DMS53 treated with DMSO at 0.1 percent for 48 hours (cell line): ENCODE measurements around the gene MEPCE.

Experiments used
- DNase-seq: peaks from one replicate; lab custom pipeline; 2025; ENCODE audit not compliant: unreplicated experiment; lab: John Stamatoyannopoulos, UW

MEPCE gene

DNA sequence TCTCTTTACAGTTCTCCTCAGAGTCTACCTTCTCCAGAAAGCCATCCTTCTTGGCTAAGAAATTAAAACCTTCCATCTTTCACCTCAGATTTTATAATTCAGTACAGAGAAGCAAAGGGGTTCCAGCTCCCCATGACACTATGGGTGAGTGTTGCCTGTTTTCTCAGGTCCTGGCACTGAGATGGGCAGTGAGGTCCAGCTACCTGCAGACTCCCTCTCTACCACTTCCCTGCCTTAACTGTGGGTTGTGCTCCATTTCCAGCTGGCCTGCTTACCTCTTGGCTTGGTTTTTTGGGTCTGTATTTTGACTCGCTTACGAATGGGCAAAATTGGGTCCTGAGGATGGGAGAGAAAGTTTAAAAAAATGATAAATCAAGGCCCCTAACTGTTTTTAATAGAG is 27.4 kb upstream of the MEPCE start:
- no peak for DNase-seq

GRCh38 chr7:100406767-100407166 is 22.9 kb upstream of the MEPCE start:
- peak; percentile 53 for DNase-seq

DNA sequence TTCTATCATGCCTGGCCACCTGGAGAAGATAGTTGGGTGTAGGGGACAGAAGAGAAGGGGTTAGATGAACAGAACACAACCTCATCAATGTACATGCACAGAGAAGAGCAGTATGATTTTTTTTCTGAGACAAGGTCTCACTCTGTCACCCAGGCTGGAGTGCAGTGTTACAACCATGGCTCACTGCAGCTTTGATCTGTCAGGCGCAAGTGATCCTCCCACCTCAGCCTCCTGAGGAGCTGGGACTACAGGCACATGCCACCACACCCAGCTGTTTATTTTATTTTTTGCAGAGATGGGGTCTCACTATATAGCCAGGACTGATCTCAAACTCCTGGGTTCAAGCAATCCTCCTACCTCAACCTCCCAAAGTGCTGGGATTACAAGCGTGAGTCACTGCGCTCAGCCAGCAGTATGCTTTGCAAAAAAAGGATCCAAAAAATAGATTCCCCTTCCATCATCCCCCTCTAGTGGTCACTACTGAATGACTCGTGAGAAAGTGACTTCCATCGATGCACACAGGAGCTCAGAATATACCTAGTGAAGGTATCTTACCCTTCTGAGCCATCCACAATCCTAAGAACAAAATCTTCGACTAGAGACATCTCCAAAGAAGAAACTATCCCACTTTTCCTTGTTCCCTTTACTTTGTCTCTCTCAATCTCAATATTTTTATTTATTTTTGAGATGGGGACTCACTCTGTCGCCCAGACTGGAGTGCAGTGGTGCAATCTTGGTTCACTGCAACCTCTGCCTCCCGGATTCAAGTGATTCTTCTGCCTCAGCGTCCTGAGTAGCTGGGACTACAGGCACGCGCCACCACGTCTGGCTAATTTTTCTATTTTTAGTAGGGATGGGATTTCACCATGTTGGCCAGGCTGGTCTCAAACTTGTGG is 22.1 kb upstream of the MEPCE start:
- peak; percentile 68 for DNase-seq

- no peak for DNase-seq
These were observed 18.5 kb upstream of the MEPCE start for GRCh38 chr7:100411101-100411500.

GRCh38 chr7:100413346-100413745 is 16.3 kb upstream of the MEPCE start:
- no peak for DNase-seq

DNA sequence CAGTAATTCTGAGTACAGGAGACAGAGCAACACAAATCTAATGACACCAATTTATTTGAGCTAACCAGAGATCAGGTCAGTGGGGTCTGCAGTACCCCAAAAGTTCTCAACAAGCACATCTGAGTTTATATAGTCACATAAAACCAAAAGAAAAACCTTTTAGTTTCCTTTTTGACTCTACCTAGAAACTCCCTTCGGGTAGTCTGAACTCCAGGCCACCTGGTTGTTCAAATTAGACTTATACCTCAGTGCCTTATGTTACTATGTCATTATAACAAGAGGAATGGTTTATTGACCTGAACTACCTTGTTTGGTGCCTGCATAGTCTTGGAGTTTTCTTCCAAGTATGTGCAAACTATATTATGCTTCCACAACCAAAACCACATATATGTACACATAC is 15.7 kb upstream of the MEPCE start:
- DNase-seq = no peak

DNA sequence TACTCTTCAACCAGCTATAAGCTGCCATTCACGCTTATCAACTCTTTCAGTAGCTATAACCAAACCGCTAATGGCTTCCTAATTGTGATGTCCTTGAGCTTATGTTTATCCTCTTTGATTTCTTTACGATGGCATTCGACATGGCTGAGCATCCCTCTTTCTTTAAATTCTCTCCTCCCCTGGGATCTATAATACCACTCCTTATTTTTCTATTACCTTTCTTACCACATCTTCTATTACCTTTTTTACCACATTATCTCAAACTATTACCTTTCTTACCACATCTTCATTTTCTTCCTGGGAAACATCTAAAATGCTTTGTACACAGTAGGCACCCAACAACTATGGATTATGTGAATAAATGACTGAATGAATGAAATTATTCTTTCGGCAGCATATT is 14.2 kb upstream of the MEPCE start:
- no peak for DNase-seq

DNA sequence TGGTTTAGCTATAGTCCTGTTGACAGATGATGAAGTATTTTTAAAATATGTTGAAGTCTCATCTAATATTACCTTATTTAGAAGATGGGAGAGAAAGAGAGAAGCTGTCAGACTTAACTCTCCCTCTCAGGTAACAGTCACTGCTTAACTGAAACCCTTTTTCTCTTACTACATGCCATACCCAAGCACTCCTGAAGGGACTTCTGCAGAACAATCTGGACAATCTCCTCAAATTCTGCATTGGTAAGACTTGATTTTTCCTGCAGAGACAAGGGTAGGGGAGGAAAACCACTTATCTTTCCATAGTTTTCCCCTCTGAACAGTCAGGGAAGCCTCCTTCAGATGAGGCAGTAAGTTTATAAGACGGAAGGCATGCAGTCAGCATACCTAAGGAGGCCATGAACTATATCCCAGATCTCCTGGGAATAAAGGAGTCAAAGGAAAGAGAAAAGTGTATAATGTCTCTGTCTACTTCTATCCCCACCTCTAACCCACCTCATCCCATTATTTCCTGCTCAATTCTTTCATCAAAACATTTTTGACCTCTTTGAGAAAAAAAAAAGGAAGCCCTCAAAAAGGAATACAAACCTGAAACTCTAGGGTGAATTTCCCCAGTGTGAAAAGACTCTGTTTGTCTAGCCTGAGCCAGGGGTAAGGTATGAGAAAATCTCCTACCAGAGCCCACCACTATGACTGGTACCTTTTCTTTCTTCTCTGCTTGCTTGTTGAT is 10.5 kb upstream of the MEPCE start:
- DNase-seq = no peak

GRCh38 chr7:100419660-100420226 is 9.9 kb upstream of the MEPCE start:
- no peak for DNase-seq

DNA sequence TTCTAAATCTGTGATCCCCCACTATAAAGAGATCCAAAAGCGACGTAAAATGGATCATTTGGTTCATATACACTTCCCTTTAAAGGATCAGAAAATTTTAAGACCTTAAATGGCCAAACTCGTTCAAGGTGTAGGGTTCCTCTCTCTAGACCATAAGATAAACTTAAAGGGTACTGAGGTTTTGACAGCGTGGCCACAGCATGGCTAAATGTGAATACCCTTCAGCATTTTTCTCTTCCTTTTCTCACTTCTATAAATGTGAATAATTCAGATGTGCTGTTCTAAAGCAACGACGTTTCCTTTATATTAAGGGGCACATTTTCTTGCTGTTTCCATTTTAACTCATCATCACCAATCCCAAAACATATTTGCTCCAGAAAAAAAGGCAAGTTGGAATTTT is 6.3 kb upstream of the MEPCE start:
- no peak for DNase-seq

DNA sequence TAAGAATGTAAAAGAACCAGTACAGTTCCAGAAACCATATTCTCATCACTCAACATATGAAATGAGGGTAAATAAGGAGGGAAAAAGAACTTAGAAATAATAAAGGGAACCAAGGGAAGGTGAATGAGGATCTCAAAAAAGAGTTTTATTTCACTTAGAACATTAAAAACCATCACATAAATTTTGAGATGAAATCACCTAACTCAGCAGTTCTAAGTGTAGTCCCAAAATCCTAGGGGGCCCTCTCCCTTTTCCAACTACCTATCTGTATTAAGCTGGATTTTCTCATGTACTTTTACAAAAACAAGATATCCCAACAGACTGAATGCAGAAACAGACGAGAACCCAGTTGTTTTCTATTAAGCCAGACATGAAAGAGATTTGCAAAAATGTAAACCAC is 4.3 kb upstream of the MEPCE start:
- no peak for DNase-seq

GRCh38 chr7:100426516-100426915 is 3.1 kb upstream of the MEPCE start:
- no peak for DNase-seq

GRCh38 chr7:100427762-100428198 is 1.9 kb upstream of the MEPCE start:
- DNase-seq = no peak

DNA sequence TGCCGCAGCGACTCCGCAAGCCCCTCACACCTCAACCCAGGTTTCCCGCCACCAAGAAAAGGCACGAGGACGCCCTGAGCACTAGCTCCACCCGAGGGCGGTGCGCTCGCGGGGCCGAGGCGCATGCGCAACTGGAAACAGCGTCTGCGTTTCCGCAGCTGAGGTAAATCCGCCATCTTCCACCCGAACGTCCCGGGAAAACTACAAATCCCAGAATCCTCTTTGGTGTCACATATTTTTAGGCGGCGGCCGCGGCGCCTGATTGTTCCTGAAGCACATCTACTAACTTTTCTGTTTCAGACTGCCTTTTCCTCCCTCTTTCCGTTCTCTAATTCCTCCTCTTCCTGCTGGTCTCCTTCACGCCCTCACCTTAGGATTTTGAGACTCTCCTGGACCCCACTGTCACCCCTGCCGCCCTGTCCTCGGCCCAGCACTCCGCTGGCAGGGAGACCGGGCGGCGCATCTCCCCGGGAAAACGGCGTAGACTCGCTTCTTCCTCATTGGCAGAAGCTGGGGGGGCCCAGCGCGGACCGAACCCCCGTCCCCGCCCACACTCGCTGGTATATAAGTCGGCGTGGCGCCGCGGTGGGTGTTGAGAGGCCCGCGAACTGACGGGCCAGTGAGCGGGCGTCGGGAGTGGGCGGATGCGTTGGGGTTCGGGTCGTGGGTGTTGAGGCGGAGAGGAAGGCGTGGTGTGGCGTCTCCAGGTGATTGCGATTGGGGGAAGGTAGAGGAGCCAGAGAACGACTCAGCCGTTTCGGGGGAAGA is 1.2 kb upstream of the MEPCE start, which contains the start of gene ZCWPW1:
Gene ZCWPW1 (minus strand): TSS at position 505 of the 768 bp plus-strand sequence. CDS start 8,054 bp downstream, outside the sequence.
- DNase-seq = peak; percentile 98

GRCh38 chr7:100428967-100429636 is 529 bp upstream of the MEPCE start:
- DNase-seq = peak; percentile 99

GRCh38 chr7:100430493-100431285 is 1.1 kb downstream of the MEPCE start:
- DNase-seq = no peak

GRCh38 chr7:100431286-100431735 is 1.7 kb downstream of the MEPCE start:
- no peak for DNase-seq

DNA sequence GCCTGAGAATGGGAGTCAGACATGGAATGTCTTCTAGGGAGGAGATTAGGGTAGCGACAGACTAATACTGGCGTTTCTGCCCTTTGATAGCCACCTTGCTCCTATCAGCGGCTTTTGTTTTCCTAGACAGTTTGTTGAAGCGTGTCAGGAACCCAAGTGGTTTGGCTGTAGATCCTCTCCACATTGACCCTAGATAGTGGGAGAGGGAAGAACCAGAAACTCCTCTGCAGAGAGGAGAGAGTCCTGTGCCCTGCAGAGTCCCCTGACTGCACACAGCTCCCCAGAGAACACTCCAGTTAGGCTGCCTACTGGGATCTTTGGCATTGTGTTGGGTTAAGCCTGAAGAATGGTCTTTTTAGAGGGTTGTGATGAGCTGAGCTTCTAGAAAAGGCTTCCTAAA is 2.4 kb downstream of the MEPCE start:
- DNase-seq = no peak

GRCh38 chr7:100432621-100433275 is 3.1 kb downstream of the MEPCE start:
- DNase-seq = no peak
